IMR-90 (cell line): Measurements from ENCODE around the gene ELL. TPM values are rescaled to one million over a fixed set of nuclear protein-coding genes. Genes with fewer than 3 reads are reported as not detected.

Source experiments
- ATAC-seq: fragments of 200-7000 bp; cut with Tn5 transposase; 2 replicates; pipeline ENCODE4 v1.9.1; 2020; ENCODE audit warnings: low read depth, mild to moderate bottlenecking, moderate library complexity
- BruUV-seq: library from RNA; stranded (reverse); fragments of 400-500 nt; replicated peaks from 2 replicates; lab custom pipeline; 2021; lab: Mats Ljungman, UMichigan
- CTCF ChIA-PET: fragments of 300-600 bp; formaldehyde crosslinking; extraction: SDS; loops from one replicate; lab custom pipeline; 2021; ENCODE audit warnings: antibody characterized with exemption; lab: Yijun Ruan, JAX
- POLR2A ChIA-PET: fragments of 300-600 bp; sonication (Branson Sonifier 250); formaldehyde crosslinking; loops from one replicate; lab custom pipeline; 2022; ENCODE audit warnings: antibody characterized with exemption; ENCODE audit not compliant: unreplicated experiment; lab: Charles Lee
- DNase-seq: peaks from one replicate; pipeline ENCODE4 v3.0.0; 2013
- H2AFZ ChIP-seq: replicated peaks from 2 replicates; pipeline ENCODE3; 2013; ENCODE audit warnings: low read length, mild to moderate bottlenecking; ENCODE audit not compliant: poor library complexity
- H2AK5ac ChIP-seq: 2 replicates; pipeline ENCODE4 v1.6.1; 2013; ENCODE audit warnings: low read depth, low read length, inconsistent platforms
- H2AK9ac ChIP-seq: replicated peaks from 2 replicates; pipeline ENCODE3; 2013; ENCODE audit warnings: mild to moderate bottlenecking, low read depth, low read length, moderate library complexity; ENCODE audit not compliant: poor library complexity
- H2BK120ac ChIP-seq: 2 replicates; pipeline ENCODE4 v1.6.1; 2013; ENCODE audit warnings: low read depth, low read length, inconsistent platforms
- H2BK15ac ChIP-seq: 3 replicates; pipeline ENCODE4 v1.6.1; 2013; ENCODE audit warnings: low read depth, low read length, inconsistent platforms
- H2BK20ac ChIP-seq: 2 replicates; pipeline ENCODE4 v1.6.1; 2013; ENCODE audit warnings: low read depth, mild to moderate bottlenecking, inconsistent platforms, low read length, moderate library complexity
- H2BK5ac ChIP-seq: 2 replicates; pipeline ENCODE4 v1.6.1; 2013; ENCODE audit warnings: mild to moderate bottlenecking, low read depth, low read length, inconsistent platforms; ENCODE audit not compliant: poor library complexity, severe bottlenecking
- H3K14ac ChIP-seq: replicated peaks from 2 replicates; pipeline ENCODE4 v1.6.1; 2013; ENCODE audit warnings: low read depth, low read length, inconsistent platforms
- H3K18ac ChIP-seq: 2 replicates; pipeline ENCODE4 v1.6.1; 2013; ENCODE audit warnings: low read depth, low read length, control low read depth
- H3K23ac ChIP-seq: 2 replicates; pipeline ENCODE4 v1.6.1; 2013; ENCODE audit warnings: low read depth, low read length, inconsistent platforms
- H3K27ac ChIP-seq: 2 replicates; pipeline ENCODE4 v1.5.1; 2013; ENCODE audit warnings: mild to moderate bottlenecking, control low read depth, low read length; ENCODE audit not compliant: insufficient read depth
- H3K27me3 ChIP-seq: 2 replicates; pipeline ENCODE4 v1.6.1; 2013; ENCODE audit warnings: low read length; ENCODE audit not compliant: control insufficient read depth, insufficient read depth
- H3K36me3 ChIP-seq: 2 replicates; pipeline ENCODE4 v1.6.1; 2013; ENCODE audit warnings: low read length, mixed read lengths; ENCODE audit not compliant: control insufficient read depth, insufficient read depth
- H3K4ac ChIP-seq: 2 replicates; pipeline ENCODE4 v1.6.1; 2013; ENCODE audit warnings: low read depth, low read length, inconsistent platforms
- H3K4me1 ChIP-seq: 2 replicates; pipeline ENCODE4 v1.6.1; 2013; ENCODE audit warnings: low read length, mixed read lengths; ENCODE audit not compliant: control insufficient read depth, insufficient read depth
- H3K4me2 ChIP-seq: 2 replicates; pipeline ENCODE4 v1.6.1; 2013; ENCODE audit warnings: low read depth, mild to moderate bottlenecking, control low read depth, low read length, moderate library complexity
- H3K4me3 ChIP-seq: 2 replicates; pipeline ENCODE4 v1.5.1; 2013; ENCODE audit warnings: low read depth, mild to moderate bottlenecking, control low read depth, low read length, moderate library complexity; ENCODE audit not compliant: insufficient read depth
- H3K56ac ChIP-seq: 2 replicates; pipeline ENCODE4 v1.6.1; 2013; ENCODE audit warnings: low read length, inconsistent platforms; ENCODE audit not compliant: insufficient read depth; ENCODE audit errors: extremely low read depth
- H3K79me1 ChIP-seq, 2 experiments: 2 replicates each; pipeline ENCODE4 v1.6.1; 2013; ENCODE audit warnings: low read length in 2 of 2, inconsistent platforms in 1 of 2, low read depth in 1 of 2
- H3K9ac ChIP-seq: 2 replicates; pipeline ENCODE4 v1.6.1; 2013; ENCODE audit warnings: low read depth, low read length, control low read depth
- H3K9me1 ChIP-seq: 2 replicates; pipeline ENCODE4 v1.6.1; 2013; ENCODE audit warnings: low read length, inconsistent platforms; ENCODE audit not compliant: insufficient read depth
- H3K9me3 ChIP-seq: 2 replicates; pipeline ENCODE4 v1.6.1; 2013; ENCODE audit warnings: low read length; ENCODE audit not compliant: control insufficient read depth, insufficient read depth
- H4K20me1 ChIP-seq: 2 replicates; pipeline ENCODE4 v1.6.1; 2013; ENCODE audit warnings: low read length, inconsistent platforms; ENCODE audit not compliant: insufficient read depth
- H4K5ac ChIP-seq: 2 replicates; pipeline ENCODE4 v1.6.1; 2013; ENCODE audit warnings: mild to moderate bottlenecking, low read depth, low read length, control low read depth
- H4K8ac ChIP-seq, 2 experiments: 2 replicates each; pipeline ENCODE4 v1.6.1; 2013; ENCODE audit warnings: low read depth in 2 of 2, low read length in 2 of 2, control low read depth in 1 of 2, inconsistent platforms in 1 of 2
- H4K91ac ChIP-seq: 2 replicates; pipeline ENCODE4 v1.6.1; 2013; ENCODE audit warnings: low read depth, low read length, inconsistent platforms; ENCODE audit not compliant: insufficient read depth
- MAZ ChIP-seq: IDR thresholded peaks from 2 replicates; pipeline ENCODE4 v1.6.1; 2012; ENCODE audit warnings: low read depth, mild to moderate bottlenecking, low read length, improper control_type of control experiment, moderate library complexity, borderline replicate concordance
- MXI1 ChIP-seq: IDR thresholded peaks from 2 replicates; pipeline ENCODE4 v1.6.1; 2012; ENCODE audit warnings: low read depth, mild to moderate bottlenecking, low read length, moderate library complexity, borderline replicate concordance
- NFE2L2 ChIP-seq: fragments of 150-350 bp; IDR thresholded peaks from 2 replicates; pipeline ENCODE4 v1.6.1; 2016; ENCODE audit warnings: low read depth, mild to moderate bottlenecking, low read length
- WGBS, 2 experiments: methylation state at CpG; one replicate each; pipeline versions ENCODE4 v1.1.5 to v1.1.7; 2013; ENCODE audit warnings: missing lambda C conversion rate in 2 of 2; ENCODE audit not compliant: insufficient read length in 1 of 2; ENCODE audit errors: extremely low coverage in 2 of 2; 5-methylcytosine and 5-hydroxymethylcytosine counted together
- dilution Hi-C: fragments of 300-500 bp; cut with HindIII; formaldehyde crosslinking; loops from one replicate; pipeline ENCODE4 v1.14.3; 2018; ENCODE audit warnings: low sequenced_read_pairs; ENCODE audit not compliant: unreplicated experiment
- in situ Hi-C: fragments of 300-500 bp; cut with MboI; formaldehyde crosslinking; loops from 3 replicates; pipeline ENCODE4 v1.14.3; 2019; ENCODE audit warnings: low sequenced_read_pairs, inconsistent platforms, mixed read lengths
- intact Hi-C: fragments of 100-400 bp; cut with micrococcal nuclease; formaldehyde crosslinking; loops from 2 replicates; pipeline ENCODE4 v1.10.0; 2022
- polyA plus RNA-seq, 3 experiments: library from polyadenylated mRNA; depleted of rRNA; stranded (reverse); fragments of >200 nt; gene quantifications; 2 replicates each; pipeline ENCODE4 v1.2.3, GENCODE V29; 2012; ENCODE audit warnings: low replicate concordance in 1 of 3
- total RNA-seq: library from RNA; depleted of rRNA; stranded (reverse); fragments of >200 nt; gene quantifications from 2 replicates; pipeline ENCODE4 v1.2.3, GENCODE V29; 2012

ELL gene
- total and polyA plus RNA-seq, 2 of the 4 experiments (the other 2 are of a cell fraction) = 6.3 to 13.1 TPM

GRCh38 chr19:18444513-18444912 is 77.4 kb downstream of the ELL start:
- Histone ChIP-seq H3K23ac (no peak overlapping the region), H3K9me1 (peaks cover 9% of the 10 kb centered on the region; the same call in 1 of the 2 replicates), H4K91ac (no peak overlapping the region), H3K27ac (no peak overlapping the region), H2BK15ac (no peak overlapping the region), H3K9me3 (no peaks in the 10 kb centered on the region), H3K18ac (no peak overlapping the region), H3K36me3 (peaks cover 58% of the 10 kb centered on the region), H3K4me1 (peaks cover 4% of the 10 kb centered on the region; the same call in 1 of the 2 replicates), H2AFZ (no peak overlapping the region), H3K79me1 (peaks cover 15 to 46% of the 10 kb centered on the region in 2 experiments), H2BK5ac (no peak overlapping the region), H2AK5ac (no peak overlapping the region), H4K5ac (no peak overlapping the region), H2BK120ac (no peak overlapping the region), H3K27me3 (no peaks in the 10 kb centered on the region), H3K4me2 (no peak overlapping the region), H4K20me1 (peaks cover 55% of the 10 kb centered on the region), H3K9ac (no peak overlapping the region), H3K56ac (no peak overlapping the region), H3K4me3 (no peak overlapping the region), H3K4ac (no peak overlapping the region), H4K8ac (no peak overlapping the region), H3K14ac (no peak overlapping the region), H2BK20ac (no peak overlapping the region), H2AK9ac (no peak overlapping the region)
- no TSS peak for BruUV-seq
- TF ChIP-seq MXI1 = no peak
- no peak for TF ChIP-seq NFE2L2
- TF ChIP-seq MAZ = no peak
- intact Hi-C loops = no loop called here
- in situ Hi-C loops = no loop called here
- dilution Hi-C loops = no loop called here
- DNase-seq (no peak), ATAC-seq (no peak)
- 68% methylated on average over 12 of the region's 19 CpGs; no CpG with 5 or more reads in 1 of the 2 experiments for WGBS, 2 experiments
- ChIA-PET POLR2A (no interaction called here), CTCF (no interaction called here)
